ENCODE results near the gene HFE. TPM values are rescaled to one million over a fixed set of nuclear protein-coding genes. Genes with fewer than 3 reads are reported as not detected.
A peak's percentile ranks its signal among the peaks of the same experiment; 100 is the strongest.

The HFE gene
- polyA plus RNA-seq, 3 donors, result 13.5 to 16.1 (median 14.1) TPM

GRCh38 chr6:26068036-26068435, 19.2 kb upstream of the HFE start:
- H3K4me1 ChIP-seq (ENCODE audit: control insufficient read depth in 1 of 2, insufficient read depth in 2 of 2, low read length in 2 of 2), result peaks cover 14 to 19% of the 10 kb centered on the region in 2 donors
- no peaks in the 10 kb centered on the region for H3K79me2 ChIP-seq (ENCODE audit: insufficient read depth, low read length)
- no peak overlapping the region for H3K9ac ChIP-seq (ENCODE audit: insufficient read depth, low read length, poor library complexity, severe bottlenecking)
- Mint-ChIP-seq H3K4me3 (no peak overlapping the region), H3K27me3 (ENCODE audit: low read depth in 3 of 3) (peaks cover 0 to 13% (median 8%) of the 10 kb centered on the region in 3 donors), H3K36me3 (no peaks in the 10 kb centered on the region), H3K4me1 (peaks cover 22% of the 10 kb centered on the region), H3K27ac (no peak overlapping the region), H3K9me3 (peaks cover 0 to 4% (median 1%) of the 10 kb centered on the region in 7 donors)
- no peak overlapping the region for H3K27ac ChIP-seq (ENCODE audit: low read depth in 1 of 2, low read length in 2 of 2)
- H3K27me3 ChIP-seq (ENCODE audit: control insufficient read depth in 2 of 2, insufficient read depth in 2 of 2, low read length in 2 of 2), result no peaks in the 10 kb centered on the region
- intact Hi-C loops (cut with micrococcal nuclease), result no loop called here
- no peaks in the 10 kb centered on the region for H4K20me1 ChIP-seq (ENCODE audit: insufficient read depth, low read length)
- H3K4me3 ChIP-seq (replicated peaks in 1 of 3; ENCODE audit: low read depth in 2 of 3, low read length in 3 of 3), result no peak overlapping the region
- no peaks in the 10 kb centered on the region for H3K36me3 ChIP-seq (replicated peaks in 1 of 2; ENCODE audit: control insufficient read depth in 1 of 2, insufficient read depth in 2 of 2, low read length in 2 of 2)
- no CpG with 5 or more reads among the region's 2 CpGs for WGBS (ENCODE audit: insufficient coverage)
- TF ChIP-seq CTCF (IDR thresholded peaks at IDR 0.05), result no peak
- no peak overlapping the region for H2AFZ ChIP-seq (ENCODE audit: insufficient read depth, low read depth, low read length, poor library complexity, severe bottlenecking)
- DNase-seq, result no peak
- H3K9me3 ChIP-seq (replicated peaks in 1 of 2; ENCODE audit: control insufficient read depth in 1 of 2, insufficient read depth in 1 of 2, low read length in 2 of 2), result no peaks in the 10 kb centered on the region
- no peak overlapping the region for H3K4me2 ChIP-seq (replicated peaks; ENCODE audit: extremely low read depth, low read length, poor library complexity, severe bottlenecking)

- Histone ChIP-seq H3K9me3 (replicated peaks in 1 of 2; ENCODE audit: control insufficient read depth in 1 of 2, insufficient read depth in 1 of 2, low read length in 2 of 2) (no peaks in the 10 kb centered on the region), H2AFZ (ENCODE audit: insufficient read depth, low read depth, low read length, poor library complexity, severe bottlenecking) (peak overlapping the region; percentile 43), H3K27ac (ENCODE audit: low read depth in 1 of 2, low read length in 2 of 2) (no peak overlapping the region), H3K4me2 (replicated peaks; ENCODE audit: extremely low read depth, low read length, poor library complexity, severe bottlenecking) (peak overlapping the region; percentile 33), H3K79me2 (ENCODE audit: insufficient read depth, low read length) (no peaks in the 10 kb centered on the region), H3K27me3 (ENCODE audit: control insufficient read depth in 2 of 2, insufficient read depth in 2 of 2, low read length in 2 of 2) (no peaks in the 10 kb centered on the region), H4K20me1 (ENCODE audit: insufficient read depth, low read length) (no peaks in the 10 kb centered on the region), H3K9ac (ENCODE audit: insufficient read depth, low read length, poor library complexity, severe bottlenecking) (no peak overlapping the region), H3K4me1 (ENCODE audit: control insufficient read depth in 1 of 2, insufficient read depth in 2 of 2, low read length in 2 of 2) (peaks cover 12% of the 10 kb centered on the region in 2 donors), H3K36me3 (replicated peaks in 1 of 2; ENCODE audit: control insufficient read depth in 1 of 2, insufficient read depth in 2 of 2, low read length in 2 of 2) (no peaks in the 10 kb centered on the region), H3K4me3 (replicated peaks in 1 of 3; ENCODE audit: low read depth in 2 of 3, low read length in 3 of 3) (no peak overlapping the region)
- peaks cover 14% of the 10 kb centered on the region for H3K4me1 Mint-ChIP-seq
- no peaks in the 10 kb centered on the region for H3K36me3 Mint-ChIP-seq
- no peaks in the 10 kb centered on the region for H3K9me3 Mint-ChIP-seq
- peak overlapping the region in 1 of 2 donors; percentile 65 for H3K4me3 Mint-ChIP-seq
- no peak for DNase-seq
- WGBS (ENCODE audit: insufficient coverage), result 46% methylated on average over 5 of the region's 7 CpGs
- TF ChIP-seq CTCF (IDR thresholded peaks at IDR 0.05), result no peak
- peaks cover 0 to 8% (median 8%) of the 10 kb centered on the region in 3 donors for H3K27me3 Mint-ChIP-seq (ENCODE audit: low read depth in 3 of 3)
- intact Hi-C loops (cut with micrococcal nuclease), result no loop called here
- H3K27ac Mint-ChIP-seq, result peak overlapping the region in 1 of 7 donors; percentile 27
Observed at GRCh38 chr6:26071135-26071534, 16.1 kb upstream of the HFE start.

Measured in CD14-positive monocyte (primary cell).